Astrocyte (in vitro differentiated cells and primary cell): ENCODE measurements around the gene SLCO2A1. TPM values are rescaled to one million over a fixed set of nuclear protein-coding genes. Genes with fewer than 3 reads are reported as not detected.

ENCODE experiments used
- DNase-seq: peaks from one replicate; pipeline ENCODE4 v3.0.0-alpha.2; 2010; ENCODE audit warnings: low read depth
- FAIRE-seq: peaks from 2 replicates; lab custom pipeline; 2011; peaks lifted over from hg19 to GRCh38; lab: Jason Lieb, UNC
- H2AFZ ChIP-seq: 2 replicates; pipeline ENCODE4 v1.6.0; 2012; ENCODE audit warnings: low read depth, low read length, inconsistent platforms
- H3K27ac ChIP-seq: 2 replicates; pipeline ENCODE4 v1.5.1; 2011; ENCODE audit warnings: low read depth, low read length, inconsistent platforms
- H3K27me3 ChIP-seq: 2 replicates; pipeline ENCODE4 v1.6.0; 2011; ENCODE audit warnings: low read length, inconsistent platforms; ENCODE audit not compliant: insufficient read depth
- H3K36me3 ChIP-seq: 2 replicates; pipeline ENCODE4 v1.5.1; 2011; ENCODE audit warnings: low read length, inconsistent platforms; ENCODE audit not compliant: insufficient read depth
- H3K4me1 ChIP-seq: 2 replicates; pipeline ENCODE4 v1.5.1; 2011; ENCODE audit warnings: low read length, inconsistent platforms; ENCODE audit not compliant: insufficient read depth
- H3K4me2 ChIP-seq: 2 replicates; pipeline ENCODE4 v1.6.0; 2012; ENCODE audit warnings: low read length, inconsistent platforms
- H3K4me3 ChIP-seq: 2 replicates; pipeline ENCODE4 v1.5.1; 2011; ENCODE audit warnings: low read depth, mild to moderate bottlenecking, low read length, inconsistent platforms; ENCODE audit not compliant: insufficient read depth
- H3K79me2 ChIP-seq: 2 replicates; pipeline ENCODE4 v1.6.0; 2012; ENCODE audit warnings: mild to moderate bottlenecking, low read length, inconsistent platforms; ENCODE audit not compliant: insufficient read depth
- H3K9ac ChIP-seq: 2 replicates; pipeline ENCODE4 v1.6.0; 2012; ENCODE audit warnings: mild to moderate bottlenecking, low read length, inconsistent platforms
- H3K9me3 ChIP-seq: 2 replicates; pipeline ENCODE4 v1.5.1; 2012; ENCODE audit warnings: low read depth, mild to moderate bottlenecking, low read length, inconsistent platforms; ENCODE audit not compliant: insufficient read depth
- H4K20me1 ChIP-seq: 2 replicates; pipeline ENCODE4 v1.6.0; 2012; ENCODE audit warnings: low read length, inconsistent platforms; ENCODE audit not compliant: insufficient read depth
- H3K27ac Mint-ChIP-seq: one replicate; pipeline ENCODE4 v1.8.0; 2021; ENCODE audit warnings: mild to moderate bottlenecking, mixed read lengths; ENCODE audit not compliant: unreplicated experiment
- H3K27me3 Mint-ChIP-seq: one replicate; pipeline ENCODE4 v1.8.0; 2021; ENCODE audit warnings: low read depth, mixed read lengths; ENCODE audit not compliant: unreplicated experiment
- H3K36me3 Mint-ChIP-seq: one replicate; pipeline ENCODE4 v1.8.0; 2021; ENCODE audit warnings: low read depth, mixed read lengths; ENCODE audit not compliant: unreplicated experiment
- H3K4me1 Mint-ChIP-seq: one replicate; pipeline ENCODE4 v1.8.0; 2021; ENCODE audit warnings: low read depth, mixed read lengths; ENCODE audit not compliant: unreplicated experiment
- H3K4me3 Mint-ChIP-seq: one replicate; pipeline ENCODE4 v1.8.0; 2021; ENCODE audit warnings: mild to moderate bottlenecking, moderate library complexity, mixed read lengths; ENCODE audit not compliant: unreplicated experiment
- H3K9me3 Mint-ChIP-seq: one replicate; pipeline ENCODE4 v1.8.0; 2021; ENCODE audit warnings: mild to moderate bottlenecking, mixed read lengths; ENCODE audit not compliant: unreplicated experiment
- CTCF ChIP-seq: IDR thresholded peaks from 2 replicates; pipeline ENCODE4 v1.5.1; 2011; ENCODE audit warnings: low read depth, mild to moderate bottlenecking, inconsistent platforms, low read length, moderate library complexity; ENCODE audit not compliant: insufficient read depth
- EZH2 ChIP-seq: IDR thresholded peaks from 2 replicates; pipeline ENCODE4 v1.6.1; 2012; ENCODE audit warnings: mild to moderate bottlenecking, low read length, inconsistent platforms; ENCODE audit not compliant: insufficient read depth
- total RNA-seq: library from RNA; stranded (reverse); gene quantifications from 2 replicates; pipeline ENCODE4 v1.2.1, GENCODE V29; 2021

SLCO2A1 gene
- total RNA-seq, 1 donor from 2014 or later: 2.1 TPM

DNA sequence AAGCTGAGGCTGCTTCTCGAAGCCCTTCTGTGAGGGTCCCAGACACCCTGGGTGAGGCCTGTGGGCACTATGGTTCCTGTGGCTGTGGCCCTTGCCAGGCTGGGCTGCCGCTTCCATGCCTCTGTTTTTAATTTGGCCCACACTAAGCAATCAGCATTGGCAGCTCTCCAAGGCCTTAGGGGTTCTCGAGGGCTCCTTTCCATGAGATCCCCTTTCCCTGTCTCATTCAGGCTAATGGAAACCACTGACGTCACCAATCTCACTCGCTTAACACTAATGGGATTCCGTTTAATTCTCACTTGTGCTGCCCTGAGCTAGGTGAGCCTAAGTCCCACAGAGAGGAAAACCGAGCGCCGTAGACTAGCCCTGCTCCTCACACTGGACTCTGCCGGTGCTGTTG lies 73.8 kb downstream of the SLCO2A1 start:
- TF ChIP-seq CTCF: no peak
- TF ChIP-seq EZH2: no peak
- no peak overlapping the region for H3K4me2 ChIP-seq
- peaks cover 3% of the 10 kb centered on the region for H3K36me3 Mint-ChIP-seq
- H3K27me3 Mint-ChIP-seq: peaks cover 53% of the 10 kb centered on the region
- H3K4me1 ChIP-seq: no peaks in the 10 kb centered on the region
- H3K36me3 ChIP-seq: no peaks in the 10 kb centered on the region
- no peak overlapping the region for H3K4me3 ChIP-seq
- H3K4me1 Mint-ChIP-seq: no peaks in the 10 kb centered on the region
- H3K4me3 Mint-ChIP-seq: no peak overlapping the region
- H4K20me1 ChIP-seq: no peaks in the 10 kb centered on the region
- H3K9me3 Mint-ChIP-seq: peaks cover 5% of the 10 kb centered on the region
- H3K79me2 ChIP-seq: no peaks in the 10 kb centered on the region
- peaks cover 6% of the 10 kb centered on the region for H3K9me3 ChIP-seq
- DNase-seq: no peak
- FAIRE-seq: no peak
- H3K27ac Mint-ChIP-seq: no peak overlapping the region
- H3K27ac ChIP-seq: no peak overlapping the region
- no peak overlapping the region for H3K9ac ChIP-seq
- no peak overlapping the region for H2AFZ ChIP-seq
- peaks cover 11% of the 10 kb centered on the region for H3K27me3 ChIP-seq

- H3K27me3 ChIP-seq: peaks cover 16% of the 10 kb centered on the region
- no peak for FAIRE-seq
- no peak overlapping the region for H2AFZ ChIP-seq
- no peak for TF ChIP-seq EZH2
- no peaks in the 10 kb centered on the region for H3K79me2 ChIP-seq
- Mint-ChIP-seq H3K27ac (no peak overlapping the region), H3K4me1 (no peaks in the 10 kb centered on the region), H3K36me3 (peaks cover 3% of the 10 kb centered on the region), H3K9me3 (peaks cover 10% of the 10 kb centered on the region), H3K27me3 (peaks cover 62% of the 10 kb centered on the region), H3K4me3 (no peak overlapping the region)
- no peak overlapping the region for H3K4me3 ChIP-seq
- H3K9ac ChIP-seq: no peak overlapping the region
- no peak for DNase-seq
- H3K27ac ChIP-seq: no peak overlapping the region
- no peaks in the 10 kb centered on the region for H3K4me1 ChIP-seq
- no peaks in the 10 kb centered on the region for H4K20me1 ChIP-seq
- H3K9me3 ChIP-seq: peaks cover 6% of the 10 kb centered on the region
- H3K4me2 ChIP-seq: no peak overlapping the region
- no peaks in the 10 kb centered on the region for H3K36me3 ChIP-seq
These were observed 74.9 kb downstream of the SLCO2A1 start for GRCh38 chr3:133954717-133955360.

DNA sequence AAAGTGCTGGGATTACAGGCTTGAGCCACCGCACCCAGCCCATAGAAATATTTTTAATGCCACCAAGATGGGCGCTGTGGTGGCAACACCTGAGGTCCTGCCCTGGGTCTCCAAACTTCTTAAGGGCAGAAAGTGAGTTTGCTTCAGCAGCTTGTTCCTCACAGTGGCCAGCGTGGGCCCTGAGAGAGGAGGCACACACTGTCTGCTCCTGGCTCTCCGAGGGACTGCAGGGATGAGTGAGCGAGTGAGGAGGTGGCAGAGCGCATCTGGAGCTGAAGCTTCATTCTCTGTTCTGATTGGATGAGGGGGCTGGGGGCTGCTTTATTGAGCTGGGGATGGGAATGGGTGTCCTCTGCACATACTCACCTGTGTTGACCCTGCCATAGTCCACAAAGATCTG lies 76.4 kb downstream of the SLCO2A1 start:
- H3K9ac ChIP-seq: no peak overlapping the region
- no peak overlapping the region for H3K27ac ChIP-seq
- Mint-ChIP-seq H3K27me3 (peaks cover 72% of the 10 kb centered on the region), H3K9me3 (peaks cover 15% of the 10 kb centered on the region), H3K27ac (no peak overlapping the region), H3K36me3 (peaks cover 3% of the 10 kb centered on the region), H3K4me1 (no peaks in the 10 kb centered on the region), H3K4me3 (no peak overlapping the region)
- H3K4me3 ChIP-seq: no peak overlapping the region
- FAIRE-seq: no peak
- TF ChIP-seq CTCF: no peak
- no peak for TF ChIP-seq EZH2
- no peak overlapping the region for H3K4me2 ChIP-seq
- no peaks in the 10 kb centered on the region for H3K79me2 ChIP-seq
- H2AFZ ChIP-seq: no peak overlapping the region
- no peaks in the 10 kb centered on the region for H3K36me3 ChIP-seq
- peaks cover 16% of the 10 kb centered on the region for H3K27me3 ChIP-seq
- H4K20me1 ChIP-seq: no peaks in the 10 kb centered on the region
- peaks cover 6% of the 10 kb centered on the region for H3K9me3 ChIP-seq
- no peaks in the 10 kb centered on the region for H3K4me1 ChIP-seq
- no peak for DNase-seq
